HG03575 (cell line): ENCODE measurements around the gene BRSK2.
"Not testable (repeated sequence)": the region's sequence is repeated elsewhere in the genome, so short reads cannot be mapped to it uniquely, and the experiment has no call there.

Experiments used
- ATAC-seq: cut with Tn5 transposase; IDR thresholded peaks from one replicate; pipeline ENCODE4 v1.9.1; 2021; ENCODE audit not compliant: unreplicated experiment, insufficient number of reproducible peaks, low FRiP score; ENCODE audit errors: extremely low read depth

Gene BRSK2

DNA sequence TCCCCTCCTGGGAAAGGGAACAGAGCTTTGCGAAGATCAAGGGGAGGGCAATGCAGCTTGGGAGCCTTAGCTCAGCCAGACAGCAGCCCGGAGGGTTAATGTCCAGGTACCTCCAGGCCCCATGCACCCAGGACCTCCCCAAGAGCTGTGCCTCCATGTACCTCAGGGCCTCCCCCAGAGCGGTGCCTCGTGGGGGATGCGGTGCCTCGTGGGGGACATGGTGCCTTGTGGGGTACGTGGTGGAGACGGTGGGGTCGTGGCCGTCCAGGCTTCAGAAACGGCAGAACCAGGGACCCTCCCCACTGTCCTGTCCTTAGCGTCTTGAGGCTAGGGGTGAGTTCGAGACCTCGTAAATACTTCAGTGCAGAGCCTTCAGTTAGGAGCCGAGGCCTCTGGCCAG lies 33.2 kb downstream of the BRSK2 start:
- ATAC-seq, result no peak

DNA sequence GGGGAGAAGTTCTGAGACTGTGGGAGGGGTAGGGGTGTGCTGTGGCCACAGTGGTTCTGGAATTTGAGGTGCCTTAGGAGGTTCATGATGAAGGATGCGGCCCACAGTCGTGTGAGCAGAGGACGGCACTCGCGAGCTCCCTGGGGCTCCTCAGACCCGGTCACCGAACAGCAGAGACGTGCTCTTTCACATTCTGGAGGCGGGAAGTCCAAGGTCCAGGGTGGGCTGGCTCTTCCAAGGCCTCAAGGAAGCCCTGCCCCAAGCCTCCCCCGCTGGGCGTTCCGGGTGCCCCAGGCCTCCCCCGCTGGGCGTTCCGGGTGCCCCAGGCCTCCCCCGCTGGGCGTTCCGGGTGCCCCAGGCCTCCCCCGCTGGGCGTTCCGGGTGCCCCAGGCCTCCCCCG lies 33.7 kb downstream of the BRSK2 start:
- not testable (repeated sequence) for ATAC-seq

DNA sequence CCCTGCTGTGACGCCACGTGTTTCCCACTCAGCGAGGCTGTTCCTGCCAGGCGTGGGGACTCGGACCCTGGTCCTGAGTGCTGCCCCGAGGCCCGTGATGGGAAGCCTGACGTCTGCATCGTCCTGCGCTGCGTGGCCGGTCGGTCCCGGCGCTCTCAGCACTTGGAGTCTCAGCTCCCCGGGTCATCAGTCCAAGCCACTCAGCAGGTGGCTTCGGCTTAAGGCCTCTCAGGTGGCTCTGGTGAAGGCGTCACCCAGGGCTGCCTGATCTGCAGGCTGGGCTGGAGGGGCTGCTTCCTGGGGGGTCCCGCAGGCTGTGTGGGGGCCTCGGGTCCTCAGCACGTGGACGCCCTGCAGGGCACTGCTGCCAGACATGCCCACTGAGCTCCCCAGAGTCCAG lies 35.3 kb downstream of the BRSK2 start:
- no peak for ATAC-seq

DNA sequence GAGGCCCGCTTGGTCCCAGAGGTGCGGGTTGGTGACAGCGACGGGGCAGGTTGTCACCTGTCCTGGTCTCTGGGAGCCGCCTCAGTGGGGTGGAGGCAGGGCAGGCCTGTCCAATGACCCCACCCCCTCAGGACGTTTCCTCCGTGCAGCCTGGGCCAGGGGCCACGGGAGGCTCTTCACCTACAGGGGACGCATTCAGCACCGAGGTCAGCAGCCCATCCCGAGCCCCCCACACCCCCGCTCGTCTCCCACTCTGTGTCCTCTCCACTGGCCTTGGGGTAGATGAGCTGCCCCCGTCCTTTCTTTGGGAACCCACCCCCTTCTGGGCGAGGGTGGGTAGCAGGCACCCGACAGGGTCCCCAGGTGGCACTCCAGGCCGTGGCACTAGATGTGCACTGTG lies 35.7 kb downstream of the BRSK2 start:
- ATAC-seq, result no peak

DNA sequence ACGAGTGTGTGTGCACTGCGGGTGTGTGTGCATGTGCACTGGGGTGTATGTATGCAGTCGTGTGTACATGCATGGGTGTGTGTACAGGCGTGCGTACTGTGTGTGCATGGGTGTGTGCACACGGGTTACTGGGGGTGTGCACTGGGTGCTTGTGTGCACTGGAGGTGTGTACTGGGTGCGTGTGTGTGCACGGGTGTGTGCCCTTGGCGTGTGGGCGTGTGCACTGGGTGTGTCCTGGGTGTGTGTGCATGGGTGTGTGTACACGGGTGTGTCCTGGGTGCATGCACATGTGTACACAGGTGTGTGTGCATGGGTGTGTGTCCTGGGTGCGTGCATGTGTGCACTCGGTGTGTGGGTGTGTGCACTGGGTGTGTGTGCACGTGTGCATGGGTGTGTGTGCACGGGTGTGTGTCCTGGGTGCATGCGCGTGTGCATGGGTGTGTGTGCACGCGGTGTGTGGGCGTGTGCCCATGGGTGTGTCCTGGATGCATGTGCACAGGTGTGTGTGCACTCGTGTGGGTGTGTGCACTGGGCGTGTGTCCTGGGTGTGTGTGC lies 39.1 kb downstream of the BRSK2 start:
- no peak for ATAC-seq

DNA sequence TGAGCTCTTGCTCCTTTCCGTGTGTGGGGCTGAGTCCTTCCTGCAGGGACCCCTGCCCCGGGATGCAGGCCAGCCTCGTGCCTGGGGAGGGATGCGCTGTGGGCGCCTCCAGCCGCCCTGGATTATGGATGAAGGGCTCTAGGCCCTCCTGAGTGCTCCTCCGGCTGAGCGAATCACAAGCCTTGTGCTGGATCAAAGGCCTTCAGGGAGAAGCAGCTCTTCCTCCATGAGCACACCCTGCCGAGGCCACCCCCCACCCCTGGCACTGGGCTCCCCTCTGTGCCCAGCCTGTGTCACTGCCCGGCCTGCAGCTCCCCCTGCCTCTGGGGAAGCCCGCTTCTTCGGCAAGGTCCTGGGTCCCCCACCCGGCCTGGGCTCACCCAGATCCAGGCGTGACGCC lies 43.8 kb downstream of the BRSK2 start:
- no peak for ATAC-seq

DNA sequence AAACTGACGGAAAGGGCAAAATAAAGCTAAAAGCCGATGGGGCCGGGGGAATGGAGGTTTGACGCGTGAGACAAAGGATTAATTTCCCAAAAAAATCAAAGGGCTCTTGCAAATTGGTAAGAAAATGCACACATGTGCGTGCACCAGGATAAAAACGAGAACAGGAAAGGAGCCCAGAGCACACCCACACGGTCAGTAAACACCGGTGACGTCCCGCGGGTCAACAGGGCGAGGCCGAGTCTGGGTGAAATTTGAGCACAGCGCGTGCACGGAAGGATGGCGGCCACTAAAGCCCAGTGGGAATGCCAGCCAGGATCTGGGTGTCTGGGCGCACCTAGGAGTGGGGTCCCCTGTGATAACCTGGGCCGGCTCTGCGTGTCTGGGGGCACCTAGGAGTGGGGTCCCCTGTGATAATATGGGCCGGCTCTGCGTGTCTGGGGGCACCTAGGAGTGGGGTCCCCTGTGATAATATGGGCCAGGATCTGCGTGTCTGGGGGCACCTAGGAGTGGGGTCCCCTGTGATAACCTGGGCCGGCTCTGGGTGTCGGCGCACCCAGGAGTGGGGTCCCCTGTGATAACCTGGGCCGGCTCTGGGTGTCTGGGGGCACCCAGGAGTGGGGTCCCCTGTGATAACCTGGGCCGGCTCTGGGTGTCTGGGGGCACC lies 44.4 kb downstream of the BRSK2 start:
- no peak for ATAC-seq

DNA sequence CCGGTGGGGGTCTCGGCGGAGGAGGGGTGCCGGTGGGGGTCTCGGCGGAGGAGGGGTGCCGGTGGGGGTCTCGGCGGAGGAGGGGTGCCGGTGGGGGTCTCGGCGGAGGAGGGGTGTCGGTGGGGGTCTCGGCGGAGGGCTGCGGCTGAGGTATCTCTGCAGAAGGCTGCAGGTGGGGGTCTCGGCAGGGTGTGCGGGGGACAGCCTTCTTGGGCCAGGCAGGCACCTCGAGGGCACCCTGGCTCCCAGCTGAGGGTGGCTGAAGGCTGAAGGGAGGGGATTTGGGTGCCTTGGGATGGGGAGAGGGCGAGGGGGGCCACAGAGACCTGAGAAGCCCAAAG lies 45.7 kb downstream of the BRSK2 start:
- not testable (repeated sequence) for ATAC-seq

DNA sequence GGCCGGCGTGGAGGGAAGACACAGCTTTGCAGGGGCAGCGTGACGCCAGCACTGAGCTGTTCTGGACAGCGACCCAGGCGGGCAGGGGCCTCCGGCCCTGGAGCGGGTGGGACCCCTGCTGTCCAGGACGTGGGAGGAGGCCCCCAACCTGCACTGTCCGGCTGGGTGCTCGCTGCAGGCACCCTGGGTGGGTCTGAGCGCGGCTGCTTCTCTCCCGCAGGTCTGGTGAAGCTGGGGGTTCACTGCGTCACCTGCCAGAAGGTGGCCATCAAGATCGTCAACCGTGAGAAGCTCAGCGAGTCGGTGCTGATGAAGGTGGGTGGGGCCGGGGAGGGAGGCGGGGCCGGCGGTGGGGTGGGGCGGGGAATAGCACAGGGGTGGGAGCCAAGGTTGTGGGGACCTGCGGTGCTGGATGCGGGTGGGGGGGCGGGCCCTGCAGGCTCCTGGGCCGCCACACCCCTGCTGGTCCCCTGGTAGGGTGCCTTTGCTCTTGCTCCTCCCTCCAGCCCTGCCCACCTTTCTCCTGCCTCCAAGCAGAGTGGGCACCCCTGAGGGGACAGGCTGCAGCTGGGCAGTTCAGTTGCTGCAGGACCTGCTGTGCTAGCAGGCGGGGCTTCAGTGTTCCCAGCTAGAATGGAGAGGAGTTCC lies 46.2 kb downstream of the BRSK2 start:
- ATAC-seq, result no peak

DNA sequence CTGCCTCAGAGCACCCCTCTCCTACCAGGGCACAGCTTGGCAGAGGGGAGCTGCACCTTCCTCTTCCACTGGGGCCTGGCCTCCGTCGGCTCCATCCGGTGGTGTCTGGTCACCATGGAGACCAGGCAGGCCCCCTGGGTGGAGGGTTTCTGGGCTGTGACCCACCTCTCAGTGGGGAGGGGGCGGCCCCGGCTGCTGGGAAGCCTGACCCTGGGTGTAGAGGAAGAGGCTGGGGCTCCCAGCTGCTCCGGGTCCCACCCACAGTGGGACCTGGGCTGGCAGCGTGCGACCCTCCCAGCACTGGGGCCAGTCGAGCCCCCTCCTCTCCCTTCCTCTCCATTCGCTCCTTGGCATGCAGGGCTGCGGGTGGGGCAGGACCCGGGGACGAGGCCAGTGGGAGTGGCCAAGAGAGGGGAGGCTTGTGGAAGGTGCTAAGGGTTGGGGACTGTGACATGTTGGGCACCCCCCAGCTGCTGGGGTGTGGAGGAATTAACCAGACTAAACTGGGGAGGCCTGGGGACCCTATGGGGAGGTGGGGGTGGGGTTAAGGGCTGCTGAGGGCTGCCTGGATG lies 46.8 kb downstream of the BRSK2 start:
- no peak for ATAC-seq

DNA sequence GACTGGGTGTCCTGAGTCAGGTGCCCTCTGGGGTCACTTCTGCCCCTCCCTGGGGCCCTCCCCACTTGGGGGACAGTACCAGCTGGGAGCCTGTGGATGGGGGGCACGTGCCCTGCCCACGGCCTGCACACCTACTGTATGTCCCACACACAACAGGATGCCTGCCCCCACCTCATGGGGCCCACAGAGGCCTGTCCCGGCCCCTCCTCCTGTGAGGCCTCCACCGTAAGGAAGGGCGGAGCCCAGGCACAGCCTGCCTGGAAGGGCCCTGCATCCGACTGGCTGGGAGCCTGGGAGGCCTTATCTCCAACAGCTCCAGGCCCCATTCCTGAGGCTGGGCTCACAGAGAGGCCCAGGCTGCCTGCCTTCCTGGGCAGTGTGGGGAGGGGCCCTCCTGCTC lies 47.8 kb downstream of the BRSK2 start:
- no peak for ATAC-seq

DNA sequence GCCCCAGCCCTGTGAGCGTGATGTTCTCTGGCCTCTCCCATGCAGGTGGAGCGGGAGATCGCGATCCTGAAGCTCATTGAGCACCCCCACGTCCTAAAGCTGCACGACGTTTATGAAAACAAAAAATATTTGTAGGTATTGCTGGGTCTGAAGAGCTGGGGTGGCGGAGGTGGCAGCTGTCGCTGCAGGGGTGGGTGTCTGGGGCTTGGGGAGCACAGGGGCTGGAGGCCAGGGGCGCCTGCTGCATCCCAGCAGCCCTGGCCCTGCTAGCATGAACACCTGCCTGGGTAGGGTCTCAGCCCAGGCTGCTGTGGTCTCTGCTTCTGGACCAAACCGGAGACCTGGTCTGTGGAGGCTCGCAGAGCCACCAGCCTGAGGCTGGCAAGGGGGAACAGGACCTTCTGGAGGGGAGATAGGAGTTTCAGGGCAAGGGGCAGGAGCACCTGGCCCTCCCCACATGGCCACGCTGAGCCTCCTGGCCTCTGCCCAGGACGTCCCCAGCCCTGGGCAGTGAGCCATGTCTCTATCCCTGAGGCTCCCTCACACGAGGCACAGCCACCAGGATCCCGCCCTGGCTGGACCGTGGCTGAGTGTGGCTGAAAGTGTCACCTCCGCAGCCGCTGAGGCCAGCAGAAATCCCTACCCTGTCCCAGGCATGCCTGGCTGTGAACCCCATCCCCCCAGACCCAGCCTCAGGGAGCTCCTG lies 48.7 kb downstream of the BRSK2 start:
- no peak for ATAC-seq

DNA sequence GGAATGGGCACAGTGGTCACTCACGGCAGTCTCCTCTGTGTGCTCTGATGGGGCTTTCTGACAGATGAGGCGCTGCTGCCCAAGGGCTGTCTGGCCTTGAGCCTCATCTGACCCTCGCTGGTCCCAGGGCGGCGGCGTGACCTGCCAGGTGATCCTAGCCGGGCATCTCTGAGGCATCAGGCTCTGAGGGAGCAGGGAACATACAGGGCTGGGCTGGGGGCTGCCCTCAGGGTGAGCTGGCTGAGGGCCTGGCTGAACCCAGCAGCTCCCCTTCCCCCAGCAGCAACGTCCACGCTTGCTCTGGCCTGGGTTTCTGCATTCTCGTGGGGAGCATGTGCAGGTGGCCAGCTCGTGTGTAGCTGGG lies 49.2 kb downstream of the BRSK2 start:
- no peak for ATAC-seq

DNA sequence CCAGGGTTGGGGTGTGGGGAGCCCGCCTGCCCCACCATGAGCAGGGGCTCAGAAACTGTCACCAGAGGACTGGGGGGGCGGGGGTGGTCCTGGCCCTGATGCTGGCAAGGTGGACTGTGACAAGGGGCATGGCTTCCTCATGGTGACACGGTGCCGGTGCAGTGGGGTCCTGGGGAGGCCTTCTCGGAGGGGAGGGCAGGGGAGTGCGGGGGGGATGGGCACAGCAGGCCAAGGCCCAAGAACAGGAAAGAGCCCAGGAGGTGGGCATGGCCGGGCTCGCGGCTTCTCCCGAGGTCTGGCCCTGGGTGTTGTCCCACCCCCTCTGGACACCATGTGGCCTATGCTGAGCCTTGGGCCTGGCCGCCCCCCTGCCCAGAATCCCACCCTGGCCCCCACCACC lies 49.6 kb downstream of the BRSK2 start:
- ATAC-seq, result no peak

DNA sequence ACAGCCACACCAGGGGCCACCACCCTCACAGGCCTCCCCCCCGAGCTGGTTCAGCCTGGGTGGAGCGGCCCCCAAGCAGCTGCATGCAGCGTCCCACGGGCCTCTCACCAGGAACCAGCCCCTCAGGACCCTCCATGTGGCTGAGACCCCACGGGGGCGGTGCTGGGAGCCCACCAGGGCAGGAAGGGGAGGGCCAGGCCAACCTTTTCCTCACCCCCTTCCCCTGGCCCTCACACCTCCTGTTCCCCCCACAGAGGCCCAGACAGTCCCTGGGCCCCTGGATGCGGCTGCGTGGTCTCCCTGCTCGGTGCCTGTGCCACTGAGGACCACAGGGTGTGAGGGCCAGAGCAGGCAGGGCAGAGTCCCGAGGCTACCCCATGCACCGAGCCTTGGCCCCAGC lies 50.3 kb downstream of the BRSK2 start:
- ATAC-seq, result no peak

DNA sequence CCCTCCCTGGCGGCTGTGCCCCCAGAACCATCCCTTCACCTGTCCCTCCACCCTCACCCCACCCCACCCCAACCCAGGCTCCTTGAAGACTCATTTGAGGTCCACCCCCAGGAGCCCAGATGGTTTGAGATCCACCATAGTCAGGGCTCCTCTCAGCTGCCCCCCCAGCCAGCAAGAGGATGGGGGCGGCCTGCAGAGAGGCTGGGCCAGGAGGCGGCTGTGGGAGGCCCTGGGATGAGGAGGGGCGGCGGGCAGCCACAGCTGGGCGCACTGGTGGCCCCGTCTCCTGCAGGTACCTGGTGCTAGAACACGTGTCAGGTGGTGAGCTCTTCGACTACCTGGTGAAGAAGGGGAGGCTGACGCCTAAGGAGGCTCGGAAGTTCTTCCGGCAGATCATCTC lies 50.8 kb downstream of the BRSK2 start:
- ATAC-seq, result no peak

DNA sequence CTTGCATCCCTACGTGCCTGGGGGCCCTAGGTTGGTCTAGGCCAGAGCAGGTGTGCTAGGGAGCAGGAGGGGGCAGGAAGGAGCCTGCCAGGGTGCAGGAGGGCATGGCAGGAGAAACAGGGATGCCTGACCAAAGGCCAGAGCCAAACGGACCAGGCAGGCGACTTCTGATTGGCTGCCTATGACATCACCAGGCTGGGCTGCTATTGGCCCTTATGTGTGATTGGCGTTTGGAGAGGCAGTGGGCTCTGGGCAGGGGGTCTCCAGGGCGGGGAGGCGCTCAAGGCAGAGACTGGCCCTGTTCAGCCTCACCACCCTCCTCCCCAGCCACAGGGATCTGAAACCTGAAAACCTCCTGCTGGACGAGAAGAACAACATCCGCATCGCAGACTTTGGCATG lies 52.4 kb downstream of the BRSK2 start:
- ATAC-seq, result no peak

DNA sequence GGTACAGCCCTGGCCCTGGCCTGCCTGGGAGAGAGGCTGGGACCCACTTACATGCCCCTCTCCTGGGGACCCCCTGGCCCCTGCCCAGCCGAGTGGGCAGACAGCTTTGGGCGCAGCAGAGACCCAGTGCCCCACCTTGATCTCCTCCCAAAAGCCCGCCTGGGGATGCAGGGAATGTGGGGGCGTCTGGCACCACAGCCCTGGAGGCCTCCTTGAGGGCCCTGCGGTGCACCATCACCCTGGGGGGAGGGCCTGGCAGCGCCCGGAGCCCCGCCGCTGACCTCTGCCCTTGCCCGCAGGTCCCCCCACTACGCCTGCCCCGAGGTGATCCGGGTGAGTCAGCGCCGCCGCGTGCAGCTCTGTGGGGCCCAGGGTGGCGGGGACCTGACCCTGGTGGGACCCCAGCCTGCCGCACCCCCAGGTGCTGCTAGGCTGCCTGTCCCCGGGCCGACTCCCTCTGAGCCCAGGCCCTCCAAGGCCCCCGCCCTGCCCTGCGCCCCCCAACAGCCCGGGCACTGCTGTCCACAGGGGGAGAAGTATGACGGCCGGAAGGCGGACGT lies 53.2 kb downstream of the BRSK2 start:
- ATAC-seq, result no peak

DNA sequence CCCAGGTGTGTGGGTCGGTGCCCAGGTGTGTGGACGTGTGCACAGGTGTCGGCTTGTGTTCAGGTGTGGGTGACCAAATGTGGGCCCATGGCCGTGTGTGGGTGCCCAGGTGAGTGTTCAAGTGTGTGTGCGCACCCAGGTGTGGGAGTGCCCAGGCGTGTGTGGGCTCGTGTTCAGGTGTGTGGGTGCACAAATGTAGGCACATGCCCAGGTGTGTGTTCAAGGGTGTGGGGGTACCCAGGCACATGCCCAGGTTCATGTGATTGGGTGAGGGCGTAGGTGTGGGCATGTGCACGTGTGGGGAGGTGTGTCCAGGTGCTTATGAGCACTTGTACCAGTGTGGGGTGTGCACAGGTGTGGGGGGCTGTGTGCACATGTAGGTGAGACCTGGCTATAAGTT lies 54.0 kb downstream of the BRSK2 start:
- no peak for ATAC-seq

DNA sequence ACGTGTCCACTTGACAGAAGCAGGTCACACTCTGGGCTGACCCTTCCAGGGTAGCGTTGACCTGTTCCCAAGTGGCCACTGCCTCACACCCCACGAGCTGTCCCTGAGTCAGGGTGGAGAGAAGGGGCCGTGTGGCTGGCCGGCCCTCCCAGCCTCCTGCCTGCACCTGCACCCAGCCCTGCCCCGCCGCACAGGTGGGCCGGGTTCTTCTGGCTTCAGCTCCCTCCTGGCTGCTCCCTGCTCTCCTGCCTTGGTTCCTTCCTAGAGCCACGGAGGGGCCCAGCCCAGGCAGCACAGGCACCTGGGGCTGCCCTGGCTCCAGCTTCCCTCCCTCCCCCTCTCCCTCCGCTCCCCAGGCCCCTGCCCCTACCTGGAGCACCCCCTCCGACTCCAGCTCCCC lies 54.6 kb downstream of the BRSK2 start:
- ATAC-seq, result no peak
